Gastrocnemius medialis (tissue), 4 donors: ENCODE measurements around the gene MC5R.

Experiments used
- POLR2A ChIP-seq, 2 donors: fragments of 450-650 bp; IDR thresholded peaks; one replicate each; pipeline ENCODE4 v1.6.1; 2017; ENCODE audit warnings: antibody characterized with exemption in 2 of 2, mild to moderate bottlenecking in 2 of 2, moderate library complexity in 2 of 2
- TF ChIP-seq, protein P1 (sequence below), 5 experiments: fragments of 450-650 bp in 3 of 5; fragments of 200-600 bp in 2 of 5; sonication (generic) in 2 of 5; IDR thresholded peaks in 4 of 5; conservative IDR thresholded peaks in 1 of 5; 1 replicate in 4 of 5; 2 replicates in 1 of 5; pipeline ENCODE4 v1.5.1; 2016 to 2019; ENCODE audit warnings: antibody characterized with exemption in 5 of 5, mild to moderate bottlenecking in 3 of 5, moderate library complexity in 3 of 5

DNA sequence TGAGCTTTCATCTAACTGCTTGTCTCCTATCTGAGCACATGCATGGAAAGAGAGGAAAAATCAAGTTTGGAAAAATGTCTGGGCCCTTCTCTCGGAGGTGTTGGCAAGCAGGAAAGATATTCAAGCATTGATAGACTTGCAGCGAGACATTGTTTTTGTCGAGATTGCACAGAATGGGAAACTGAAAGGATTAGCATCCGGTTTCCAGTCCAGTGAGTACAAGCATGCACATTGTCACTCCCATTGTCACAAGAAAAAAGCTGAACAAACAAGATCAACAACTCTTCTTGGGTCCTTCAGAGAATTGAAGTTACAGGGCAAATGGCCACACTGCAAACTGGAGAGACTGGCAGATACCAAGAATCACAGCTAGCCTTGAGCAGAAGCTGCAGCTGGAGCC lies 19.6 kb upstream of the MC5R start:
- TF ChIP-seq, protein P1, sequence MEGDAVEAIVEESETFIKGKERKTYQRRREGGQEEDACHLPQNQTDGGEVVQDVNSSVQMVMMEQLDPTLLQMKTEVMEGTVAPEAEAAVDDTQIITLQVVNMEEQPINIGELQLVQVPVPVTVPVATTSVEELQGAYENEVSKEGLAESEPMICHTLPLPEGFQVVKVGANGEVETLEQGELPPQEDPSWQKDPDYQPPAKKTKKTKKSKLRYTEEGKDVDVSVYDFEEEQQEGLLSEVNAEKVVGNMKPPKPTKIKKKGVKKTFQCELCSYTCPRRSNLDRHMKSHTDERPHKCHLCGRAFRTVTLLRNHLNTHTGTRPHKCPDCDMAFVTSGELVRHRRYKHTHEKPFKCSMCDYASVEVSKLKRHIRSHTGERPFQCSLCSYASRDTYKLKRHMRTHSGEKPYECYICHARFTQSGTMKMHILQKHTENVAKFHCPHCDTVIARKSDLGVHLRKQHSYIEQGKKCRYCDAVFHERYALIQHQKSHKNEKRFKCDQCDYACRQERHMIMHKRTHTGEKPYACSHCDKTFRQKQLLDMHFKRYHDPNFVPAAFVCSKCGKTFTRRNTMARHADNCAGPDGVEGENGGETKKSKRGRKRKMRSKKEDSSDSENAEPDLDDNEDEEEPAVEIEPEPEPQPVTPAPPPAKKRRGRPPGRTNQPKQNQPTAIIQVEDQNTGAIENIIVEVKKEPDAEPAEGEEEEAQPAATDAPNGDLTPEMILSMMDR (IDR thresholded peaks at IDR 0.05 in 4 of 5, conservative IDR thresholded peaks at IDR 0.05 in 1 of 5) = no peak
- no peak for TF ChIP-seq POLR2A (IDR thresholded peaks at IDR 0.05)
